A549 treated with GW870086 at 1 μM for 4 hours (cell line): ENCODE measurements around the gene IRF1. TPM values are rescaled to one million over a fixed set of nuclear protein-coding genes. Genes with fewer than 3 reads are reported as not detected.

ENCODE experiments used
- total RNA-seq: library from RNA; stranded (reverse); fragments of 200-300 nt; extraction: Qiagen RNA extraction; gene quantifications from 5 replicates; pipeline ENCODE4 v1.2.3, GENCODE V29; 2022; ENCODE audit warnings: low read depth

IRF1 gene, protein sequence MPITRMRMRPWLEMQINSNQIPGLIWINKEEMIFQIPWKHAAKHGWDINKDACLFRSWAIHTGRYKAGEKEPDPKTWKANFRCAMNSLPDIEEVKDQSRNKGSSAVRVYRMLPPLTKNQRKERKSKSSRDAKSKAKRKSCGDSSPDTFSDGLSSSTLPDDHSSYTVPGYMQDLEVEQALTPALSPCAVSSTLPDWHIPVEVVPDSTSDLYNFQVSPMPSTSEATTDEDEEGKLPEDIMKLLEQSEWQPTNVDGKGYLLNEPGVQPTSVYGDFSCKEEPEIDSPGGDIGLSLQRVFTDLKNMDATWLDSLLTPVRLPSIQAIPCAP
- total RNA-seq: 29.4 to 35.9 TPM (median 33.7 TPM) in 5 replicates

DNA sequence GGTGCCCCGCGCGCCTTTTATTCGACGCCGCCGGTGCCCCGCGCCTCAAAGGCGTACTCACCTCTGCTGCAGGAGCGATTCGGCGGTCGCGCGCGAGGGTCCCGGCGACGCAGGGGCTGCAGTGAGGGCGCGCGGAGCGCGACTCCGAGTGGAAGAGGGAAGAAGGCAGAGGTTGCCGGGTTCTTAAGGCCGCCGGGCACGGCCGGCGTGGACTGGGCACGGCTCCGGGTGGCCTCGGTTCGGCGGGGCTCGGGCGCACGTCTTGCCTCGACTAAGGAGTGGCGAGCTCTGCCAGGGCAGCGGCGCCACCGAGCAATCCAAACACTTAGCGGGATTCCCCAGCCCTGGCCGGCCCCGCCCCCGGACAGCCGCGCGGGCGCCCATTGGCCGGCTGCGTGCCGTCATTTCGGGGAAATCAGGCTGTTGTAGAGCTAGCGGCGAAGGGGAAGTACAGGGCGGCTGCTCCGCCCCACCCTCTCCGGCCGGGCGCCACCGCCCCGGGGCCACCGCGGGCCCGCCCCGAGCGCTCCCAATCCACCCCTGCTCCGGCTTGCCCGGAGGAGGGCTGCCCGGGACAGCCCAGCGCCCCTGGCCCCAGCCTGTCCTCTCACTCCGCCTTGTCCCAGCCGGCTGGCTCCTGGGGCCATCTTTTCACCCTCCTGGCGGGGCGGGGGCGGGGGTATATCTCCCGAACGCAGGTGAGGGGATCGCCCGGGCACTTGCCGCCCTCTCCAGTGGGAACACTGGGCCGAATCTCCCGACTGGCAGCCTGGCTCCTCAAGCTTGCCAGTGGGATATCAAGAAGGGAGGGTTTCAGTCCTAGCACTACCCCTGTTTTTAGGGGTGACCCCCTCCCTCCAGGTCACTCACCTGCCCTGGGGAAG lies at the start of gene IRF1:
IRF1 (minus strand) TSS at position 290 of the 884 bp plus-strand sequence. CDS start 1,295 bp downstream, outside the sequence.

Other genes with a start within 250 kb of the IRF1 start
- gene PDLIM4, start 233.1 kb downstream of the IRF1 start, total RNA-seq: 0.57 to 2.0 TPM (median 0.79 TPM) in 5 replicates
- 3.5 to 6.1 TPM (median 5.1 TPM) in 5 replicates for gene SLC22A4, start 196.4 kb downstream of the IRF1 start, total RNA-seq
- gene SLC22A5, start 121.1 kb downstream of the IRF1 start, total RNA-seq: 34.7 to 41.1 TPM (median 36.8 TPM) in 5 replicates
- not detected in 5 replicates for gene IL5, start 52.7 kb upstream of the IRF1 start, total RNA-seq
- 25.8 to 34.4 TPM (median 29.9 TPM) in 5 replicates for gene RAD50, start 66.2 kb upstream of the IRF1 start, total RNA-seq
- 0.12 TPM in 1 of 5 replicates, not detected in the others for gene IL13, start 167.4 kb upstream of the IRF1 start, total RNA-seq
- gene IL4, start 183.2 kb upstream of the IRF1 start, total RNA-seq: not detected in 5 replicates
- gene KIF3A, start 246.8 kb upstream of the IRF1 start, total RNA-seq: 5.4 to 10.1 TPM (median 8.6 TPM) in 5 replicates